ENCODE results near the gene SLC25A42.

GRCh38 chr19:19040417-19040816 lies 23.4 kb upstream of the SLC25A42 start:
- TF ChIP-seq POLR2A (IDR thresholded peaks at IDR 0.05; ENCODE audit: low read depth, low read length) (no peak), POLR2AphosphoS5 (IDR thresholded peaks at IDR 0.05; ENCODE audit: low read depth, low read length) (no peak), TAF1 (IDR thresholded peaks at IDR 0.05; ENCODE audit: borderline replicate concordance, low read depth, low read length) (no peak)

All from GM12892 (cell line).